Measurements from ENCODE around the gene OR5I1. TPM values are rescaled to one million over a fixed set of nuclear protein-coding genes. Genes with fewer than 3 reads are reported as not detected.

Gene OR5I1
- total RNA-seq (2012; rRNA removed) = not detected in 2 replicates
- not detected in 2 replicates for polyA plus RNA-seq (2012; rRNA removed)
- not detected in 2 replicates for polyA plus RNA-seq (2012; cell fraction: cytosol; rRNA removed)
- polyA plus RNA-seq (2012; cell fraction: nucleus; rRNA removed; ENCODE audit: low replicate concordance) = not detected in 2 replicates
- Bru-seq, nascent RNA = not detected
- not detected for BruChase-seq, experiment 1, labeled RNA remaining after a 6-hour chase
- BruChase-seq, experiment 2, labeled RNA remaining after a 2-hour chase = not detected
- long read RNA-seq = 0 reads

DNA sequence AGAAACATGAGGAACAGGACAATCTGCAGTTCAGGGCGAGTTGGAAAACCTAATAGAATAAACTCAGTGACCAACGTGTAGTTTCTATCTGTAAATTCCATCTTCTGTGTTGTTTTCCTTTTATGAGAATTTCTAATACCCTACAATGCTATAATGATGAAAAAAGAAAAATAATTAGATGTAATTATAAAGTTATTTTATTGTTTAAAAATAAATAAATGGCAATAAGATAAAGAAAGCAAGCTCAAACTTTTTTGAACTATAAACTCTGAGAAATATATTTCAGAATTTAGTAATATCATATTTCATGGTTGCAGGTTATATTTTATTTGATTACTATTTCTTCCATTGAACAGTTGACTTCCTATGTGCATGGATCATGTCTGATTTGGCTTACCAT lies at the start of gene OR5I1:
Gene OR5I1 (minus strand): TSS at position 101 of the 400 bp plus-strand sequence. CDS start 0 bp downstream, at position 101.
- Histone ChIP-seq H3K9me3 (ENCODE audit: control insufficient read depth, insufficient read depth, low read length) (no peaks in the 10 kb centered on the region), H3K4me3 (ENCODE audit: insufficient read depth, low read depth, low read length) (no peak within 1 kb of the TSS), H2BK20ac (ENCODE audit: low read depth, low read length) (no peak within 1 kb of the TSS), H3K4me2 (ENCODE audit: low read depth, low read length) (no peak within 1 kb of the TSS), H2AK5ac (ENCODE audit: low read depth, low read length) (no peak within 1 kb of the TSS), H2BK5ac (ENCODE audit: low read depth, low read length, poor library complexity, severe bottlenecking) (no peak within 1 kb of the TSS), H3K4ac (ENCODE audit: low read depth, low read length) (no peak within 1 kb of the TSS), H3K9me1 (ENCODE audit: insufficient read depth, low read length) (no peaks in the 10 kb centered on the region), H4K5ac (ENCODE audit: low read depth, low read length) (no peak within 1 kb of the TSS), H4K91ac (ENCODE audit: insufficient read depth, low read depth, low read length) (no peak within 1 kb of the TSS), H3K4me1 (ENCODE audit: control insufficient read depth, insufficient read depth, low read length) (no peaks in the 10 kb centered on the region), H2BK120ac (ENCODE audit: low read depth, low read length) (no peak within 1 kb of the TSS), H3K79me1 (ENCODE audit: low read depth in 1 of 2, low read length in 2 of 2) (no peaks in the 10 kb centered on the region), H2AK9ac (replicated peaks; ENCODE audit: low read depth, low read length, poor library complexity) (no peak within 1 kb of the TSS), H3K36me3 (ENCODE audit: control insufficient read depth, insufficient read depth, low read length) (no peaks in the 10 kb centered on the region), H3K23ac (ENCODE audit: low read depth, low read length) (no peak within 1 kb of the TSS), H4K8ac (ENCODE audit: low read depth in 2 of 2, low read length in 2 of 2) (no peak within 1 kb of the TSS), H3K56ac (ENCODE audit: extremely low read depth, insufficient read depth, low read length) (no peak within 1 kb of the TSS), H3K18ac (ENCODE audit: low read depth, low read length) (no peak within 1 kb of the TSS), H3K14ac (replicated peaks; ENCODE audit: low read depth, low read length) (no peak within 1 kb of the TSS), H3K9ac (ENCODE audit: low read depth, low read length) (no peak within 1 kb of the TSS), H2AFZ (replicated peaks; ENCODE audit: low read length, poor library complexity) (no peak within 1 kb of the TSS), H4K20me1 (ENCODE audit: insufficient read depth, low read length) (no peaks in the 10 kb centered on the region), H2BK15ac (ENCODE audit: low read depth, low read length) (no peak within 1 kb of the TSS), H3K27ac (ENCODE audit: insufficient read depth, low read length) (no peak within 1 kb of the TSS), H3K27me3 (ENCODE audit: control insufficient read depth, insufficient read depth, low read length) (no peaks in the 10 kb centered on the region)
- no TSS peak for BruUV-seq (replicated peaks)
- DNase-seq (no peak), ATAC-seq (ENCODE audit: low read depth) (no peak)
- no CpG with 5 or more reads among the region's 2 CpGs for WGBS, 2 experiments (ENCODE audit: extremely low coverage in 2 of 2, insufficient read length in 1 of 2)
- in situ Hi-C loops (cut with MboI; ENCODE audit: low sequenced_read_pairs) (no loop called here), intact Hi-C loops (cut with micrococcal nuclease) (no loop called here), dilution Hi-C loops (cut with HindIII; ENCODE audit: low sequenced_read_pairs, unreplicated experiment) (no loop called here)
- TF ChIP-seq CEBPB (IDR thresholded peaks at IDR 0.05; ENCODE audit: low read depth, low read length) (no peak), RCOR1 (IDR thresholded peaks at IDR 0.05; ENCODE audit: insufficient replicate concordance, low read length) (no peak), MAZ (IDR thresholded peaks at IDR 0.05; ENCODE audit: borderline replicate concordance, low read depth, low read length) (no peak), FOS (IDR thresholded peaks at IDR 0.05; ENCODE audit: low read depth, low read length) (no peak), RAD21 (IDR thresholded peaks at IDR 0.05; ENCODE audit: low read length) (no peak), CHD1 (IDR thresholded peaks at IDR 0.05; ENCODE audit: low read depth, low read length) (no peak), MXI1 (IDR thresholded peaks at IDR 0.05; ENCODE audit: borderline replicate concordance, low read depth, low read length) (no peak)
- TF ChIP-seq, protein P1, sequence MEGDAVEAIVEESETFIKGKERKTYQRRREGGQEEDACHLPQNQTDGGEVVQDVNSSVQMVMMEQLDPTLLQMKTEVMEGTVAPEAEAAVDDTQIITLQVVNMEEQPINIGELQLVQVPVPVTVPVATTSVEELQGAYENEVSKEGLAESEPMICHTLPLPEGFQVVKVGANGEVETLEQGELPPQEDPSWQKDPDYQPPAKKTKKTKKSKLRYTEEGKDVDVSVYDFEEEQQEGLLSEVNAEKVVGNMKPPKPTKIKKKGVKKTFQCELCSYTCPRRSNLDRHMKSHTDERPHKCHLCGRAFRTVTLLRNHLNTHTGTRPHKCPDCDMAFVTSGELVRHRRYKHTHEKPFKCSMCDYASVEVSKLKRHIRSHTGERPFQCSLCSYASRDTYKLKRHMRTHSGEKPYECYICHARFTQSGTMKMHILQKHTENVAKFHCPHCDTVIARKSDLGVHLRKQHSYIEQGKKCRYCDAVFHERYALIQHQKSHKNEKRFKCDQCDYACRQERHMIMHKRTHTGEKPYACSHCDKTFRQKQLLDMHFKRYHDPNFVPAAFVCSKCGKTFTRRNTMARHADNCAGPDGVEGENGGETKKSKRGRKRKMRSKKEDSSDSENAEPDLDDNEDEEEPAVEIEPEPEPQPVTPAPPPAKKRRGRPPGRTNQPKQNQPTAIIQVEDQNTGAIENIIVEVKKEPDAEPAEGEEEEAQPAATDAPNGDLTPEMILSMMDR (conservative IDR thresholded peaks at IDR 0.05; ENCODE audit: low read depth, low read length) = no peak
- TF ChIP-seq, protein P2, sequence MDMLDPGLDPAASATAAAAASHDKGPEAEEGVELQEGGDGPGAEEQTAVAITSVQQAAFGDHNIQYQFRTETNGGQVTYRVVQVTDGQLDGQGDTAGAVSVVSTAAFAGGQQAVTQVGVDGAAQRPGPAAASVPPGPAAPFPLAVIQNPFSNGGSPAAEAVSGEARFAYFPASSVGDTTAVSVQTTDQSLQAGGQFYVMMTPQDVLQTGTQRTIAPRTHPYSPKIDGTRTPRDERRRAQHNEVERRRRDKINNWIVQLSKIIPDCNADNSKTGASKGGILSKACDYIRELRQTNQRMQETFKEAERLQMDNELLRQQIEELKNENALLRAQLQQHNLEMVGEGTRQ (IDR thresholded peaks at IDR 0.05; ENCODE audit: low read depth, low read length) = no peak
- ChIA-PET POLR2A (ENCODE audit: unreplicated experiment) (no interaction called here), CTCF (no interaction called here)
